PC-3 (cell line): ENCODE data around the gene JAK3.

Experiments used
- CTCF ChIP-seq: fragments of 300-600 bp; sonication (generic); conservative IDR thresholded peaks from 2 replicates; pipeline ENCODE4 v1.5.1; 2017; ENCODE audit warnings: antibody characterized with exemption, low read depth, mild to moderate bottlenecking, low read length
- EZH2 ChIP-seq: fragments of 300-600 bp; sonication (generic); IDR thresholded peaks from one replicate; pipeline ENCODE4 v1.6.1; 2017; ENCODE audit warnings: antibody characterized with exemption, mild to moderate bottlenecking, low read length; ENCODE audit not compliant: unreplicated experiment
- EZH2phosphoT487 ChIP-seq: fragments of 300-600 bp; sonication (generic); IDR thresholded peaks from 2 replicates; pipeline ENCODE4 v1.6.1; 2018; ENCODE audit warnings: mild to moderate bottlenecking, antibody characterized with exemption, low read length, borderline replicate concordance

- TF ChIP-seq CTCF (no peak), EZH2 (no peak), EZH2phosphoT487 (no peak)
Measured at GRCh38 chr19:17854061-17854460, 6.3 kb upstream of the JAK3 start.
